Right atrium auricular region (tissue), 2 donors: ENCODE results near the gene NXPH3. TPM values are rescaled to one million over a fixed set of nuclear protein-coding genes. Genes with fewer than 3 reads are reported as not detected.
A peak's percentile ranks its signal among the peaks of the same experiment; 100 is the strongest.

Experiments
- DNase-seq: peaks from one replicate; pipeline ENCODE4 v3.0.0-alpha.2; 2019; ENCODE audit warnings: low spot score
- H3K27ac ChIP-seq, 2 donors: fragments of 200-600 bp; sonication (generic); 1 replicate in 1 of 2; 2 replicates in 1 of 2; pipeline ENCODE4 v1.5.1; 2016 to 2019
- H3K27me3 ChIP-seq, 2 donors: fragments of 200-600 bp; sonication (generic); one replicate each; pipeline versions ENCODE4 v1.5.1 to v1.6.0; 2017 to 2019
- H3K36me3 ChIP-seq: fragments of 200-600 bp; sonication (generic); one replicate; pipeline ENCODE4 v1.5.1; 2016
- H3K4me1 ChIP-seq, 2 donors: fragments of 200-600 bp; sonication (generic); one replicate each; pipeline versions ENCODE4 v1.5.1 to v1.6.0; 2017 to 2019
- H3K4me3 ChIP-seq, 2 donors: fragments of 200-600 bp; sonication (generic); 1 replicate in 1 of 2; 2 replicates in 1 of 2; pipeline ENCODE4 v1.5.1; 2017 to 2019; ENCODE audit warnings: mild to moderate bottlenecking in 1 of 2, moderate library complexity in 1 of 2
- H3K9me3 ChIP-seq, 2 donors: fragments of 200-600 bp; sonication (generic); one replicate each; pipeline ENCODE4 v1.5.1; 2019
- total RNA-seq, 2 donors: library from RNA; depleted of rRNA; stranded (reverse); fragments of >200 nt; gene quantifications; one replicate each; pipeline ENCODE4 v1.1.0, GENCODE V29; 2016
- TF ChIP-seq, protein P1 (sequence below), 2 donors: fragments of 200-600 bp; sonication (generic); IDR thresholded peaks; one replicate each; pipeline ENCODE4 v1.5.1; 2019; ENCODE audit warnings: antibody characterized with exemption in 2 of 2

The NXPH3 gene
- total RNA-seq = 1 to 10 TPM; 3.4 to 8.8 TPM

DNA sequence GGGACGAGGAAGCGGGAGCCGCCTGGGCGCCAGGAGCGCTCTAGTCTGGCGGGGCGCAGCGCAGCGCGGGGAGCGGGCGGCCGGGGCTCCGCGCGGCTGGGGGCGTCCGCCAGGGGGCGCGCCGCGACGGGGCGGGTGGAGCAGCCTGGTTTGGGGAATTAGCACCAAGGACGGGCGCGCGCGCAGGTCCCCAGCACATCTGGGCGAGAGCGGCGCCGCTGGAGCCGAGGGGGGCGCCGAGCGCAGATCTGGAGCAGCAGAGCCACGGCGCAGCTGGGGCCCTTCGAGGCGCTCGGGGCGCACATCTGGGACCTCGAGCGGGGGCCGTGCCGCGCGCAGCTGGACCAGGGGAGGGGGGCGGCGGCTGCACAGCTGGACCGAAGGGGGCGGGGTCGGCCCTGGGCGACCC lies at the start of gene NXPH3:
Gene NXPH3 (plus strand): TSS at position 193 of the 409 bp plus-strand sequence. CDS start 349 bp downstream, outside the sequence.
- H3K27ac ChIP-seq = peak within 1 kb of the TSS; percentile 78 to 85

GRCh38 chr17:49527927-49528651 lies 47.6 kb upstream of the NXPH3 start:
- no peaks in the 10 kb centered on the region for H3K27me3 ChIP-seq
- TF ChIP-seq, protein P1, sequence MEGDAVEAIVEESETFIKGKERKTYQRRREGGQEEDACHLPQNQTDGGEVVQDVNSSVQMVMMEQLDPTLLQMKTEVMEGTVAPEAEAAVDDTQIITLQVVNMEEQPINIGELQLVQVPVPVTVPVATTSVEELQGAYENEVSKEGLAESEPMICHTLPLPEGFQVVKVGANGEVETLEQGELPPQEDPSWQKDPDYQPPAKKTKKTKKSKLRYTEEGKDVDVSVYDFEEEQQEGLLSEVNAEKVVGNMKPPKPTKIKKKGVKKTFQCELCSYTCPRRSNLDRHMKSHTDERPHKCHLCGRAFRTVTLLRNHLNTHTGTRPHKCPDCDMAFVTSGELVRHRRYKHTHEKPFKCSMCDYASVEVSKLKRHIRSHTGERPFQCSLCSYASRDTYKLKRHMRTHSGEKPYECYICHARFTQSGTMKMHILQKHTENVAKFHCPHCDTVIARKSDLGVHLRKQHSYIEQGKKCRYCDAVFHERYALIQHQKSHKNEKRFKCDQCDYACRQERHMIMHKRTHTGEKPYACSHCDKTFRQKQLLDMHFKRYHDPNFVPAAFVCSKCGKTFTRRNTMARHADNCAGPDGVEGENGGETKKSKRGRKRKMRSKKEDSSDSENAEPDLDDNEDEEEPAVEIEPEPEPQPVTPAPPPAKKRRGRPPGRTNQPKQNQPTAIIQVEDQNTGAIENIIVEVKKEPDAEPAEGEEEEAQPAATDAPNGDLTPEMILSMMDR (IDR thresholded peaks at IDR 0.05) = no peak

More for the DNA sequence above, at the start of gene NXPH3:
- Histone ChIP-seq H3K4me1 (peaks cover 0 to 39% of the 10 kb centered on the region in 2 donors), H3K9me3 (no peaks in the 10 kb centered on the region), H3K27me3 (no peaks in the 10 kb centered on the region), H3K36me3 (no peaks in the 10 kb centered on the region), H3K4me3 (peak within 1 kb of the TSS; percentile 68 to 76)
- peak; percentile 67 for DNase-seq
- TF ChIP-seq, protein P1 (IDR thresholded peaks at IDR 0.05) = peak; percentile 65 to 80

DNA sequence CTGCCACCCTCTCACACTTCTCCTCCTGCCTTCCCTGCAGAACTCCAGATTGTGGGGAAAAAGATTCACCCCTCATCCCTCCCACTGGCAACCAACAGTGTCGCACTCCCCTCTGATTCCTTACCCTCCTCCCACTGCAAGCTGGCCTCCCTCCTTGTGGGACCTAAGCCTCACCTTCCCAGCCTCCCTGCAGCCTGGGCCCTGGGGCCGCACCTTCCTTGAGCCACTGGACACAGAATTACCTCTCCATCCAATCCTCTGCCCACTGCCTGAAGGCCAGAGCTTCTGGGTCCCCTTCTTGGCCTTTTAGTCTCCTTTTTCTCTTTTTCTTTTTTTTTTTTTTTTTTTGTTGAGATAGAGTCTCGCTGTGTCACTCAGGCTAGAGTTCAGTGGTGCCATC lies 46.7 kb upstream of the NXPH3 start:
- Histone ChIP-seq H3K4me3 (no peak overlapping the region), H3K36me3 (no peaks in the 10 kb centered on the region), H3K9me3 (no peaks in the 10 kb centered on the region), H3K4me1 (no peaks in the 10 kb centered on the region), H3K27ac (no peak overlapping the region), H3K27me3 (no peaks in the 10 kb centered on the region)
- DNase-seq = no peak
- TF ChIP-seq, protein P1 (IDR thresholded peaks at IDR 0.05) = no peak

More at GRCh38 chr17:49527927-49528651, 47.6 kb upstream of the NXPH3 start:
- Histone ChIP-seq H3K4me3 (no peak overlapping the region), H3K36me3 (no peaks in the 10 kb centered on the region), H3K4me1 (no peaks in the 10 kb centered on the region), H3K9me3 (no peaks in the 10 kb centered on the region), H3K27ac (no peak overlapping the region)
- no peak for DNase-seq

GRCh38 chr17:49530118-49530517 lies 45.6 kb upstream of the NXPH3 start:
- Histone ChIP-seq H3K27me3 (no peaks in the 10 kb centered on the region), H3K27ac (no peak overlapping the region), H3K4me1 (no peaks in the 10 kb centered on the region), H3K9me3 (no peaks in the 10 kb centered on the region), H3K36me3 (no peaks in the 10 kb centered on the region), H3K4me3 (no peak overlapping the region)
- no peak for DNase-seq
- TF ChIP-seq, protein P1 (IDR thresholded peaks at IDR 0.05) = no peak

- TF ChIP-seq, protein P1 (IDR thresholded peaks at IDR 0.05) = no peak
- Histone ChIP-seq H3K9me3 (peaks cover 0 to 10% of the 10 kb centered on the region in 2 donors), H3K36me3 (no peaks in the 10 kb centered on the region), H3K4me3 (no peak overlapping the region), H3K4me1 (peaks cover 0 to 7% of the 10 kb centered on the region in 2 donors), H3K27me3 (no peaks in the 10 kb centered on the region), H3K27ac (no peak overlapping the region)
- DNase-seq = no peak
These were observed 31.8 kb upstream of the NXPH3 start for GRCh38 chr17:49543860-49544259.
